ENCODE results near the gene PIMREG.
"Not testable (repeated sequence)": the region's sequence is repeated elsewhere in the genome, so short reads cannot be mapped to it uniquely, and the experiment has no call there.

Gene PIMREG

DNA sequence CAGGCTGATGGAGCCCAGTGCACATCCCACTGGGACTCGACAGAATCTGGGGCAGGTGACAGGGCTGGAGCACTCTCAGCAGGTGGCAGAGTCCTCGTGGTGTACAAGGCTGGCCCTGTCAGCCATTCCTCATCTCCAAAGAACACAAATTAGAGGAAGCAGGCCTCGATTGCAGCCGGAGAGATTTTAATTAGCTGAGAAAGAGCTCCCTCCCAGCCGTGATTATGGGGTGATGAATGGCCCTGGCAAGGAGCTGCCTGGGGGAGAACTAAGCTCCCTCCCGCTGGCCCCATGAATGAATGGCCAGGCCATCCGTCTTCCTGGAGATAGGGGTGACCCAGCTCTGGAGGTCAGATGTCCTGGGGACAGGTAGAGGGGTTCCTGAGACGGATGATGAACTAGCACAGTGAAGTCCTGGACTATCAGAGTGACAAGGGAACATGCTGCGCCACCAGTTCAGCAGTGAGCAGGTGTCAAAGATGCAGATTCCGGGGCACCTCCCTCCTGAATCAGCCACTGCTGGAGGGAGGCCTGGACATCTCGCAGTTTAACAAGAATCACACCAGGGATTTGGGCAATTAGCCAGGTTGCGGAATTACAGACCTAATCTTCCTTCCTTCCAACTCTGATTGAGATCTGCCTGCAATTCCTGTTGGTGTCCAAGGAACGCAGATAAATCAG, 35.5 kb downstream of the PIMREG start:
- TF ChIP-seq, protein P1, sequence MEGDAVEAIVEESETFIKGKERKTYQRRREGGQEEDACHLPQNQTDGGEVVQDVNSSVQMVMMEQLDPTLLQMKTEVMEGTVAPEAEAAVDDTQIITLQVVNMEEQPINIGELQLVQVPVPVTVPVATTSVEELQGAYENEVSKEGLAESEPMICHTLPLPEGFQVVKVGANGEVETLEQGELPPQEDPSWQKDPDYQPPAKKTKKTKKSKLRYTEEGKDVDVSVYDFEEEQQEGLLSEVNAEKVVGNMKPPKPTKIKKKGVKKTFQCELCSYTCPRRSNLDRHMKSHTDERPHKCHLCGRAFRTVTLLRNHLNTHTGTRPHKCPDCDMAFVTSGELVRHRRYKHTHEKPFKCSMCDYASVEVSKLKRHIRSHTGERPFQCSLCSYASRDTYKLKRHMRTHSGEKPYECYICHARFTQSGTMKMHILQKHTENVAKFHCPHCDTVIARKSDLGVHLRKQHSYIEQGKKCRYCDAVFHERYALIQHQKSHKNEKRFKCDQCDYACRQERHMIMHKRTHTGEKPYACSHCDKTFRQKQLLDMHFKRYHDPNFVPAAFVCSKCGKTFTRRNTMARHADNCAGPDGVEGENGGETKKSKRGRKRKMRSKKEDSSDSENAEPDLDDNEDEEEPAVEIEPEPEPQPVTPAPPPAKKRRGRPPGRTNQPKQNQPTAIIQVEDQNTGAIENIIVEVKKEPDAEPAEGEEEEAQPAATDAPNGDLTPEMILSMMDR (IDR thresholded peaks at IDR 0.05; ENCODE audit: extremely low read depth, insufficient read depth, missing control alignments): no peak
- in situ Hi-C loops (cut with MboI; ENCODE audit: low pct_unique_long_range_greater_than_20kb, low sequenced_read_pairs, unreplicated experiment): no loop called here
- no peak for DNase-seq (ENCODE audit: low spot score)

DNA sequence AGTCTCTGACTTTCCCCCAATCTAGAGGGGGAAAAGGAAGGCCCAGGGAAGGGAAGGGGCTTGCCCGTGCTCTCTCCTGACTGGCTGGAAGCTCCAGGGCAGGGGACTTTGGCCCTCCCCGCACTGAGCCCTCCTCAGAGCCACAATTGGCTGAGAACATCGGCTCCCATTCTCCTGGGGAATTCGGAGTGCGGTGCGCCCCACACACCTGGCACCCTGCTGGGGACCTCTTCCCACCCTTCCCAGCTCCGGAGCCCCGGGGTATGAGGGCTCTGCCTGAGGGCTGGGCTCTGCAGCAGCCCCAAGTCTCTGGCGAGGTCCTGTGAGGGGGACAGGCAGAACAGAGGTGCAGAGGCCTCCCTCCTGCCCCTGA, 36.0 kb downstream of the PIMREG start:
- in situ Hi-C loops (cut with MboI; ENCODE audit: low pct_unique_long_range_greater_than_20kb, low sequenced_read_pairs, unreplicated experiment): no loop called here
- TF ChIP-seq, protein P1 (IDR thresholded peaks at IDR 0.05; ENCODE audit: extremely low read depth, insufficient read depth, missing control alignments): no peak
- DNase-seq (ENCODE audit: low spot score): no peak

DNA sequence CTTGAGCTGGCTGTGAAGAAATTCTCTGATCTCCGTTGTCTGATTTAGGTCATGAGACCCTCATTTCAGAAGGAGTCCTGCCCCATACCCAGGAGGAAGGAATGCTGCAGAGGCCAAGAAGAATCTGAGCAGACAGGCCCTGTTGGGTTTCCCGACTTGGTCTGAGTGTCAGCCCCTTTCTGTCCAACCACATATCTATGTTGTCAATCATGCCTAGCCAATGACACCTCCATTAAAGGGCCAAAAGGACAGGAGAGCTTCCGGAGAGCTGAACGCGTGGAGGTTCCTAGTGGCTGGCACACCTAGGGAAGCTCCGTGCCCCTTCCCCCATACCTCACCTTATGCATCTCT, 37.8 kb downstream of the PIMREG start:
- no peak for DNase-seq (ENCODE audit: low spot score)
- in situ Hi-C loops (cut with MboI; ENCODE audit: low pct_unique_long_range_greater_than_20kb, low sequenced_read_pairs, unreplicated experiment): no loop called here
- TF ChIP-seq, protein P1 (IDR thresholded peaks at IDR 0.05; ENCODE audit: extremely low read depth, insufficient read depth, missing control alignments): no peak

DNA sequence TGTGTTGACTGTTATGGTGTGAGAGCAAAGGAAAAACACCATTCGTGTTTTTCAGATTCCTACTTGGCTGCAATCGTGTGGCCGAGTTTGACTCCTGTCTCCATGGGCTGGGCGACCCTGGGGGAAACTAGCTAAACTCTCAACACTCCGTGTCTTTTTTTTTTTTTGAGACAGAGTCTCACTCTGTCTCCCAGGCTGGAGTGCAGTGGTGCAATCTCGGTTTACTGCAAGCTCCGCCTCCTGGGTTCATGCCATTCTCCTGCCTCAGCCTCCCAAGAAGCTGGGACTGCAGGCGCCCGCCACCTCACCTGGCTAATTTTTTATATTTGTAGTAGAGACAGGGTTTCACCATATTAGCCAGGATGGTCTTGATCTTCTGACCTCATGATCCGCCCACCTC, 38.5 kb downstream of the PIMREG start:
- DNase-seq (ENCODE audit: low spot score); in situ Hi-C loops (cut with MboI; ENCODE audit: low pct_unique_long_range_greater_than_20kb, low sequenced_read_pairs, unreplicated experiment): not testable (repeated sequence)

DNA sequence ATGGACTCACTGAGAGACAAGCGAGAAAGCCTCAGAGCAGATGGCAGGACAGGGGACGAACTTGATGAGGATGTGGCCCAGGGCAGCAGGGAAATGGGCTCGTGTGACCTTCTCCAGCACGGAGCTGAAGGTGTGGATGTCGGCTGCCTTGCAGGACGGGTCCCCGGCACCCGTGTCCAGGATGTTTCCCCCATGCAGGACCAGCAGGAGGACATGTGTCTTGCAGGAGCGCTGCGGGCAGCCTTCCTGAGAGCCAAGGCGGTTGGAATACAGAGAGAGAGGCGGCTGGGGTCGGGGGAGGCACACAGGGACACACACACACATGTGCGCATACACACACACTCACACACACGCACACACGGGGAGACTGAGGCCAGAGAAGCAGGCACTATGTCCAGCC, 39.3 kb downstream of the PIMREG start:
- TF ChIP-seq, protein P1 (IDR thresholded peaks at IDR 0.05; ENCODE audit: extremely low read depth, insufficient read depth, missing control alignments): no peak
- in situ Hi-C loops (cut with MboI; ENCODE audit: low pct_unique_long_range_greater_than_20kb, low sequenced_read_pairs, unreplicated experiment): no loop called here
- no peak for DNase-seq (ENCODE audit: low spot score)

DNA sequence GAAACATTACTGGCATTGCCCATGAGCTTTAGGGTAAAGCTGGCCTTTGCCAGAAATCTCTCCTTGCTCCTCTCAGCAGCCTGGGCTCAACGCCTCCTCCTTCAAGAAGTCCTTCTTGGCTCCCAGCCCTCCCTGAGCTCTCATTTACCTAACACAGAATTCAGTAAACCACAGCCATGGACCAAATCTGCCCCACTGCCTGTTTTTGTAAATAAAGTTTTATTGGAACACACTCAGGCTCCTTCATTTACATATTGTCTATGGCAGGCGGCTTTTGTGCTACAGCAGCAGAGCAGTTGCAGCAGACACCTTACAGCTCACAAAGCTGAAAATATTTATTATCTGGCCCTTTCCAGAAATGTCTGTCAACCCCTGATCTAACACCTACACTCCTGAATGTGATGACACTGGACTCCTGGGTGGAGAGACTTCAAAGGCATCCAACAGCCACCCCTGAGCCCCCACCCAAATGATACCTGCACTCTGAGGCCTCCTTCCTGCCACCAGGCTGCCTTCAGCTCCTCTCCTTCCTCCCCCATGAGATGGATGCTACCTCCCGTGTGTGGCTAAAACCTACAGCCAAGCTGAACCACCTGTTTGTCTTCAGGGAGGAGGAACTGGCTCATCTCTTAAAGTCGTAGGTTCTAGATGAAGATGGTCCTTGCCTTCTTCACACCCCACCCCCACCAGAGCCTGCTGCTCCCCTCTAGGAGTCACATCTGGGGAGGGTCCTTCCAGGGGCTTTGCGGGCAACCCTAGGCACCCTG, 41.6 kb downstream of the PIMREG start:
- TF ChIP-seq, protein P1 (IDR thresholded peaks at IDR 0.05; ENCODE audit: extremely low read depth, insufficient read depth, missing control alignments): no peak
- DNase-seq (ENCODE audit: low spot score): no peak
- in situ Hi-C loops (cut with MboI; ENCODE audit: low pct_unique_long_range_greater_than_20kb, low sequenced_read_pairs, unreplicated experiment): no loop called here

DNA sequence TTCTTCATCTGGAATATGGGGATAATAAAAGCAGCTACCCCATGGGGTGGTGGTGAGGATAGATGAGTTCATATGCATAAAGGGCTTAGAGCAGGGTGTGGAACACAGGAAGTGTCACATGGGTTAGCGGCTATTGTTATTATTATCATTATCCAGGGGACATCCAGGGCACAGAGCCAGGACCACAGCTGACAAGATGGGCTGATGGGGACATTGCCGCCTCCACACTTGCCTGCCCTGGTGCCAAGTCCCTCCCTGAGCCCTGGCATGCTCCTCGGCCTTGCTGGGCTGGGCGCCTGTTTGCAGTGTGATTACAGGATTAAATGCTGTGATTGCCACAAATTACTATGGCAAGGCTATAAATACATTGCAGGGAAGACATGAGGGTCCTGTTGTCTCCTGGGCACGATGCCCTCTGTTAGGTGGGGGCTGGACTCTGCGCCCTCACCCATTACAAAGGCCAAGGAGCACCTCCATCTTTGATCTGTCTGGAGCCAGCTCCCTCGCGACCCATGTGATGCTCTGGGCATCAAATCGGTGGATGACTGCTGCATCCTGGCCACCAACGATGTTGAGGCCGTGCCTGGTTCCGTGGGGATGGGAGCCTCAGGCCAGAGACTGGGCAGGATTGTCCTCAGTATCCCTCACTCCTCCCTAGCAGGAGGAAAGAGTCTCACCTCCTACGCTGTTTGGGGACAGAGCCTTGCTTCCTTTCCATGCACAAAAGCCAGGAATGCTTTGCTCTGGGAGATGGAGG, 43.2 kb downstream of the PIMREG start:
- no peak for DNase-seq (ENCODE audit: low spot score)
- in situ Hi-C loops (cut with MboI; ENCODE audit: low pct_unique_long_range_greater_than_20kb, low sequenced_read_pairs, unreplicated experiment): no loop called here
- TF ChIP-seq, protein P1 (IDR thresholded peaks at IDR 0.05; ENCODE audit: extremely low read depth, insufficient read depth, missing control alignments): no peak
